SK-N-SH treated with all-trans-retinoic acid at 6 μM for 48 hours (cell line): ENCODE measurements around the gene CAPRIN1.
A peak's percentile ranks its signal among the peaks of the same experiment; 100 is the strongest.

ENCODE experiments used
- ATAC-seq: fragments of 200-7000 bp; cut with Tn5 transposase; 3 replicates; pipeline ENCODE4 v1.9.1; 2020; ENCODE audit warnings: mild to moderate bottlenecking, moderate library complexity
- ARNTL ChIP-seq: fragments of 450-650 bp; formaldehyde crosslinking; IDR thresholded peaks from 2 replicates; pipeline ENCODE4 v1.5.0; 2020; ENCODE audit warnings: low read depth, mild to moderate bottlenecking, moderate library complexity, borderline replicate concordance
- BACH2 ChIP-seq: fragments of 250-450 bp; sonication (Bioruptor Pico); IDR thresholded peaks from 2 replicates; pipeline ENCODE4 v1.9.0; 2021; ENCODE audit warnings: mild to moderate bottlenecking, borderline replicate concordance
- CREB5 ChIP-seq: fragments of 250-450 bp; sonication (Bioruptor Pico); IDR thresholded peaks from 2 replicates; pipeline ENCODE4 v1.5.1; 2020; ENCODE audit warnings: low read depth, mild to moderate bottlenecking, moderate library complexity
- CSDC2 ChIP-seq: fragments of 250-450 bp; sonication (Bioruptor Pico); IDR thresholded peaks from 2 replicates; pipeline ENCODE4 v1.5.0; 2020; ENCODE audit warnings: mild to moderate bottlenecking, moderate library complexity
- CSRNP3 ChIP-seq: fragments of 250-450 bp; sonication (Bioruptor Pico); IDR thresholded peaks from 2 replicates; pipeline ENCODE4 v1.5.1; 2021; ENCODE audit warnings: mild to moderate bottlenecking, moderate library complexity
- ESRRG ChIP-seq: fragments of 250-450 bp; sonication (Bioruptor Pico); IDR thresholded peaks from 2 replicates; pipeline ENCODE4 v1.6.1; 2021; ENCODE audit warnings: mild to moderate bottlenecking
- GLIS3 ChIP-seq: fragments of 250-450 bp; sonication (Bioruptor Pico); IDR thresholded peaks from 2 replicates; pipeline ENCODE4 v1.5.0; 2020; ENCODE audit warnings: mild to moderate bottlenecking, moderate library complexity
- ISL1 ChIP-seq: fragments of 250-450 bp; sonication (Bioruptor Pico); IDR thresholded peaks from 2 replicates; pipeline ENCODE4 v2.1.2; 2022; ENCODE audit warnings: mild to moderate bottlenecking, moderate library complexity
- OSR1 ChIP-seq: fragments of 250-450 bp; sonication (Bioruptor Pico); IDR thresholded peaks from 2 replicates; pipeline ENCODE4 v1.8.0; 2022; ENCODE audit warnings: moderate library complexity, mild to moderate bottlenecking, inconsistent platforms
- PATZ1 ChIP-seq: fragments of 250-450 bp; sonication (Bioruptor Pico); IDR thresholded peaks from 2 replicates; pipeline ENCODE4 v1.8.0; 2020; ENCODE audit warnings: mild to moderate bottlenecking, moderate library complexity, borderline replicate concordance
- POU6F1 ChIP-seq: fragments of 250-450 bp; sonication (Bioruptor Pico); IDR thresholded peaks from 2 replicates; pipeline ENCODE4 v1.8.0; 2021; ENCODE audit warnings: low read depth, mild to moderate bottlenecking, moderate library complexity, borderline replicate concordance
- PPARA ChIP-seq: fragments of 250-450 bp; sonication (Bioruptor Pico); IDR thresholded peaks from 2 replicates; pipeline ENCODE4 v1.5.0; 2020; ENCODE audit warnings: mild to moderate bottlenecking, borderline replicate concordance
- RARB ChIP-seq: fragments of 250-450 bp; sonication (Bioruptor Pico); IDR thresholded peaks from 2 replicates; pipeline ENCODE4 v1.8.0; 2021; ENCODE audit warnings: mild to moderate bottlenecking, moderate library complexity
- SNAI2 ChIP-seq: fragments of 250-450 bp; sonication (Bioruptor Pico); IDR thresholded peaks from 2 replicates; pipeline ENCODE4 v1.5.0; 2020; ENCODE audit warnings: mild to moderate bottlenecking, moderate library complexity
- TCF4 ChIP-seq: fragments of 250-450 bp; sonication (Bioruptor Pico); IDR thresholded peaks from 2 replicates; pipeline ENCODE4 v1.8.0; 2021; ENCODE audit warnings: mild to moderate bottlenecking, moderate library complexity, borderline replicate concordance
- TSHZ2 ChIP-seq: fragments of 250-450 bp; sonication (Bioruptor Pico); IDR thresholded peaks from 2 replicates; pipeline ENCODE4 v1.5.0; 2020; ENCODE audit warnings: mild to moderate bottlenecking, moderate library complexity
- ZC3H10 ChIP-seq: fragments of 250-450 bp; sonication (Bioruptor Pico); IDR thresholded peaks from 2 replicates; pipeline ENCODE4 v1.5.1; 2021; ENCODE audit warnings: mild to moderate bottlenecking, moderate library complexity
- ZFP3 ChIP-seq: fragments of 250-450 bp; sonication (Bioruptor Pico); IDR thresholded peaks from 2 replicates; pipeline ENCODE4 v1.5.0; 2020; ENCODE audit warnings: mild to moderate bottlenecking, moderate library complexity
- ZFP30 ChIP-seq: fragments of 450-650 bp; formaldehyde crosslinking; IDR thresholded peaks from 2 replicates; pipeline ENCODE4 v1.5.0; 2022; ENCODE audit warnings: mild to moderate bottlenecking, moderate library complexity
- ZNF565 ChIP-seq: fragments of 450-650 bp; formaldehyde crosslinking; conservative IDR thresholded peaks from 2 replicates; pipeline ENCODE4 v1.5.0; 2020; ENCODE audit warnings: low read depth, mild to moderate bottlenecking, moderate library complexity
- ZNF70 ChIP-seq: fragments of 450-650 bp; formaldehyde crosslinking; IDR thresholded peaks from 2 replicates; pipeline ENCODE4 v1.5.0; 2020; ENCODE audit warnings: mild to moderate bottlenecking, moderate library complexity

The CAPRIN1 gene

GRCh38 chr11:34074391-34074790, 22.9 kb downstream of the CAPRIN1 start:
- ATAC-seq = no peak
- TF ChIP-seq CSRNP3 (CRISPR knock-in tag) (no peak), ISL1 (no peak), ARNTL (CRISPR knock-in tag) (no peak), RARB (CRISPR knock-in tag) (no peak), OSR1 (CRISPR knock-in tag) (no peak), ZNF70 (CRISPR knock-in tag) (no peak), PATZ1 (no peak), POU6F1 (no peak), ESRRG (no peak), ZFP30 (CRISPR knock-in tag) (no peak), GLIS3 (CRISPR knock-in tag) (no peak), CREB5 (CRISPR knock-in tag) (no peak), ZNF565 (no peak), PPARA (CRISPR knock-in tag) (no peak), ZFP3 (no peak)

- peak; percentile 78 for ATAC-seq
- 0 out of 2 replicates have a peak, but pooled peaks have one; percentile 28 for TF ChIP-seq SNAI2 (CRISPR knock-in tag)
- TF ChIP-seq ZFP3 = 0 out of 2 replicates have a peak, but pooled peaks have one; percentile 39
- no peak for TF ChIP-seq ZC3H10 (CRISPR knock-in tag)
- TF ChIP-seq ISL1 = peak; percentile 39; the same call in 1 of the 2 replicates
- TF ChIP-seq TCF4 = no peak
- TF ChIP-seq, all 23 proteins: peak for 3
These were observed 23.8 kb downstream of the CAPRIN1 start for GRCh38 chr11:34075178-34075820.

GRCh38 chr11:34080609-34081008, 29.1 kb downstream of the CAPRIN1 start:
- ATAC-seq = no peak
- TF ChIP-seq PPARA (CRISPR knock-in tag) = no peak
- TF ChIP-seq ZFP30 (CRISPR knock-in tag) = no peak
- no peak for TF ChIP-seq RARB (CRISPR knock-in tag)
- TF ChIP-seq BACH2 = no peak
- no peak for TF ChIP-seq ZC3H10 (CRISPR knock-in tag)
- TF ChIP-seq PATZ1 = no peak
- TF ChIP-seq TCF4 = no peak
- no peak for TF ChIP-seq ZNF565
- TF ChIP-seq ZFP3 = no peak
- no peak for TF ChIP-seq ARNTL (CRISPR knock-in tag)
- TF ChIP-seq ESRRG = no peak
- no peak for TF ChIP-seq TSHZ2 (CRISPR knock-in tag)
- TF ChIP-seq CSRNP3 (CRISPR knock-in tag) = no peak
- TF ChIP-seq CSDC2 (CRISPR knock-in tag) = no peak
- TF ChIP-seq ZNF70 (CRISPR knock-in tag) = no peak
- TF ChIP-seq POU6F1 = no peak
- TF ChIP-seq, all 23 proteins: peak for 0
